ENCODE results near the gene TAS2R1. TPM values are rescaled to one million over a fixed set of nuclear protein-coding genes. Genes with fewer than 3 reads are reported as not detected.

TAS2R1 gene
- total RNA-seq, 2 experiments from 2014 or later, result not detected

- Histone ChIP-seq H3K27me3 (ENCODE audit: control insufficient read depth in 1 of 2, insufficient read depth in 2 of 2, low read length in 2 of 2) (no peaks in the 10 kb centered on the region), H3K4me3 (ENCODE audit: low read length) (no peak overlapping the region), H3K4me1 (ENCODE audit: insufficient read depth, low read length) (no peaks in the 10 kb centered on the region), H3K9me3 (ENCODE audit: control insufficient read depth in 1 of 2, insufficient read depth in 1 of 2, low read length in 2 of 2) (peaks cover 6 to 7% of the 10 kb centered on the region in 2 experiments), H3K27ac (ENCODE audit: low read depth in 1 of 2, low read length in 2 of 2) (no peak overlapping the region), H3K36me3 (ENCODE audit: insufficient read depth, low read length) (no peaks in the 10 kb centered on the region)
- DNase-seq (no peak), ATAC-seq (ENCODE audit: poor library complexity) (no peak)
- H3K4me3 Mint-ChIP-seq, result no peak overlapping the region
- intact Hi-C loops (cut with DNase I, micrococcal nuclease), result no loop called here
- CTCF ChIA-PET, result no interaction called here
- no peak for TF ChIP-seq CTCF (IDR thresholded peaks at IDR 0.05)
- H3K36me3 Mint-ChIP-seq (ENCODE audit: low read depth), result peaks cover 3% of the 10 kb centered on the region
- POLR2A ChIA-PET, result no interaction called here
- H3K27ac Mint-ChIP-seq, result no peak overlapping the region
- peaks cover 5% of the 10 kb centered on the region for H3K9me3 Mint-ChIP-seq
- no peaks in the 10 kb centered on the region for H3K4me1 Mint-ChIP-seq (ENCODE audit: low read depth)
- no peaks in the 10 kb centered on the region for H3K27me3 Mint-ChIP-seq
These were observed 11.7 kb upstream of the TAS2R1 start for GRCh38 chr5:9641806-9642355.

- no peaks in the 10 kb centered on the region for H3K4me1 Mint-ChIP-seq (ENCODE audit: low read depth)
- no peak for TF ChIP-seq CTCF (IDR thresholded peaks at IDR 0.05)
- H3K27ac ChIP-seq (ENCODE audit: low read depth in 1 of 2, low read length in 2 of 2), result no peak overlapping the region
- no peaks in the 10 kb centered on the region for H3K27me3 Mint-ChIP-seq
- peaks cover 5 to 6% of the 10 kb centered on the region in 2 experiments for H3K9me3 ChIP-seq (ENCODE audit: control insufficient read depth in 1 of 2, insufficient read depth in 1 of 2, low read length in 2 of 2)
- ChIA-PET CTCF (no interaction called here), POLR2A (no interaction called here)
- ATAC-seq (ENCODE audit: poor library complexity) (no peak), DNase-seq (no peak)
- no peak overlapping the region for H3K4me3 Mint-ChIP-seq
- peaks cover 19% of the 10 kb centered on the region for H3K9me3 Mint-ChIP-seq
- no peak overlapping the region for H3K4me3 ChIP-seq (ENCODE audit: low read length)
- H3K36me3 ChIP-seq (ENCODE audit: insufficient read depth, low read length), result no peaks in the 10 kb centered on the region
- no peaks in the 10 kb centered on the region for H3K4me1 ChIP-seq (ENCODE audit: insufficient read depth, low read length)
- intact Hi-C loops (cut with DNase I, micrococcal nuclease), result no loop called here
- H3K27me3 ChIP-seq (ENCODE audit: control insufficient read depth in 1 of 2, insufficient read depth in 2 of 2, low read length in 2 of 2), result no peaks in the 10 kb centered on the region
- no peak overlapping the region for H3K27ac Mint-ChIP-seq
- no peaks in the 10 kb centered on the region for H3K36me3 Mint-ChIP-seq (ENCODE audit: low read depth)
These were observed 2.3 kb upstream of the TAS2R1 start for GRCh38 chr5:9632495-9632894.

- H3K9me3 Mint-ChIP-seq, result peaks cover 10% of the 10 kb centered on the region
- no peaks in the 10 kb centered on the region for H3K4me1 Mint-ChIP-seq (ENCODE audit: low read depth)
- ChIA-PET POLR2A (no interaction called here), CTCF (interaction anchor here (0.6 kb wide), 1 partner anchor 852 kb away, joined by 3 read pairs; no protein-coding TSS in a partner anchor)
- no peak for TF ChIP-seq CTCF (IDR thresholded peaks at IDR 0.05)
- peaks cover 0 to 5% of the 10 kb centered on the region in 2 experiments for H3K9me3 ChIP-seq (ENCODE audit: control insufficient read depth in 1 of 2, insufficient read depth in 1 of 2, low read length in 2 of 2)
- no peaks in the 10 kb centered on the region for H3K27me3 Mint-ChIP-seq
- H3K4me3 Mint-ChIP-seq, result no peak overlapping the region
- intact Hi-C loops (cut with DNase I, micrococcal nuclease), result no loop called here
- no peaks in the 10 kb centered on the region for H3K36me3 ChIP-seq (ENCODE audit: insufficient read depth, low read length)
- DNase-seq, result no peak
- no peaks in the 10 kb centered on the region for H3K36me3 Mint-ChIP-seq (ENCODE audit: low read depth)
- no peak for ATAC-seq (ENCODE audit: poor library complexity)
- no peak overlapping the region for H3K4me3 ChIP-seq (ENCODE audit: low read length)
- no peak overlapping the region for H3K27ac ChIP-seq (ENCODE audit: low read depth in 1 of 2, low read length in 2 of 2)
- no peaks in the 10 kb centered on the region for H3K4me1 ChIP-seq (ENCODE audit: insufficient read depth, low read length)
- H3K27me3 ChIP-seq (ENCODE audit: control insufficient read depth in 1 of 2, insufficient read depth in 2 of 2, low read length in 2 of 2), result no peaks in the 10 kb centered on the region
- H3K27ac Mint-ChIP-seq, result no peak overlapping the region
These were observed 2.6 kb downstream of the TAS2R1 start for GRCh38 chr5:9627541-9627940.
